ENCODE data around the gene SERPINA9.

GRCh38 chr14:94484481-94484880 lies 8.5 kb upstream of the SERPINA9 start:
- no peak for TF ChIP-seq POLR2A (IDR thresholded peaks at IDR 0.05)
- no peak for TF ChIP-seq CTCF (IDR thresholded peaks at IDR 0.05)
